ENCODE data around the gene CYSLTR2.

DNA sequence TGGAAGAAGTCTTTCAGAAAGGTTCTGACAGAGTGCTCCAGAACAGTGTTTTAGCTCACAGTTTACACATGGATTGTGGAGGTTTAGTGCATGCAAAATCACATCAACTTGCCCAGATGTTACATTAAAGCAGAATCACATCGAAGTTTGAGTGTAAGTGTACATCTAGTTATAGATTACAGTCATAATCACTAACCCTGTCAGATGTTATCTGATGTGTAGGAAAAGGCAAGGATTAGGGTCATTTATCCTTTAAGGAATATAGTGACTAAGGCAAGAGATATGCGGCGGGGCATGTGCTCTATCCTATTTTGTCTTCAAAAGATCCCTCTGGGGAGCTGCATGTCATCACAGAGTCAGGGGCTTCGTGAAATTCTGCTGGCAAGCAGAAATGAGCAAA lies 66.9 kb downstream of the CYSLTR2 start:
- TF ChIP-seq EZH2 (IDR thresholded peaks at IDR 0.05) (no peak), POLR2AphosphoS5 (IDR thresholded peaks at IDR 0.05; ENCODE audit: borderline replicate concordance, low read depth, low read length) (no peak)
